Activated CD8-positive, alpha-beta memory T cell treated with anti-CD3 and anti-CD28 coated beads for 36 hours (primary cell): ENCODE results near the gene GRAMD1B. TPM values are rescaled to one million over a fixed set of nuclear protein-coding genes. Genes with fewer than 3 reads are reported as not detected.

Source experiments
- CTCF ChIA-PET: fragments of 350-600 bp; sonication (Branson Sonifier 250); formaldehyde crosslinking; loops from one replicate; lab custom pipeline; 2021; ENCODE audit warnings: antibody characterized with exemption; lab: Charles Lee
- POLR2A ChIA-PET: fragments of 350-600 bp; sonication (Branson Sonifier 250); formaldehyde crosslinking; loops from one replicate; lab custom pipeline; 2021; ENCODE audit warnings: antibody characterized with exemption; lab: Charles Lee
- total RNA-seq, 2 experiments: library from RNA; stranded (reverse); gene quantifications; one replicate each; pipeline ENCODE4 v1.2.3, GENCODE V29; 2021

GRAMD1B gene
- total RNA-seq, 2 experiments from 2014 or later = 39.4 to 42.0 TPM

DNA sequence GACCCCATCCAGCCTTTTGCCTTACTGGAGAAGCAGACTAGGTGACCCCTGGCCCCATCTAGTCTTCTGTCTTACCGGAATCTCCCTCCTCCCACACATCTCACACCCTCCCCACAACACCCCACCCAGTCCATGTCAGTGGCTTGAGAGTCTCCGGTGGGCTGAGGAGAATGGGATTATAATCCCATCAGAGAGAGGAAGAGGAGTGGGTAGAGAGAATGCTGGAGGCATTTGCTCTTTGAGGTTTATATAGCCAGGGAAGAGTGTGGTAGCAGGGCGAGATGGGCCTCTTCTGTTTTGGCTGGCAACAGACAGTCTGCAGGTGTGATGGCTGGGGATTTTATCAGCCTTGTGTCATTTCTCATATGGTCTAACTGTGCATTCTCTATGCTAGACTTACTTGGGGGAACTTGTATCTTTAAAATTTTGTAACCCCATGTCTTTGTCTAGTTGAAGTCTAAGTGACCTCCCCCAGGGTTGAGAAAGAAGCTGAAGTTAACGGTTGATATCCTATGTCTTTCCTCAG is 50.3 kb downstream of the GRAMD1B start:
- CTCF ChIA-PET = interaction anchor here (0.6 to 7.9 kb wide), 5 partner anchors 46 to 396 kb away, joined by 3 to 82 read pairs (median 7); no protein-coding TSS in a partner anchor
- POLR2A ChIA-PET = no interaction called here

DNA sequence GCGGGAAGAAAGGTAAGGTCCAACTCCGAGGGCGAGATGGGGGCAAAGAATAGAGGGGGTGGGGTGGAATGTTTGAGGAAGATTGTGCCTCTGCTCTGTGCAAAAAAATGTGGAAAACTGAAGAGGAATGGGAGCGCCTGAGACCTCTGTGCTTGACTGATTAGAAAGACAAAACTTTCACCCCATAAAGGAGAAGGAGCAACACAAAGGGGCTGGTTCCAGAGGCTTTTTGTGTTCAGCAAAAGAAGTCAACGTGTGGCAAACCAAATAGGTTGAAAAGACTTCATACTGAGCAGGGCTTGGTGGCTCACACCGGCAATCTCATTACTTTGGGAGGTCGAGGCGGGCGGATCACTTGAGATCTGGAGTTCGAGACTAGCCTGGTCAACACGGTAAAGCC is 50.8 kb downstream of the GRAMD1B start:
- POLR2A ChIA-PET = no interaction called here

GRCh38 chr11:123481640-123482039 is 51.6 kb downstream of the GRAMD1B start:
- POLR2A ChIA-PET = no interaction called here
- CTCF ChIA-PET = interaction anchor here (7.9 kb wide), 1 partner anchor 74 kb away, joined by 82 read pairs; no protein-coding TSS in a partner anchor

More for the DNA sequence above, 50.8 kb downstream of the GRAMD1B start:
- CTCF ChIA-PET = interaction anchor here (0.6 to 7.9 kb wide), 2 partner anchors 73 to 396 kb away, joined by 3 to 82 read pairs; no protein-coding TSS in a partner anchor

DNA sequence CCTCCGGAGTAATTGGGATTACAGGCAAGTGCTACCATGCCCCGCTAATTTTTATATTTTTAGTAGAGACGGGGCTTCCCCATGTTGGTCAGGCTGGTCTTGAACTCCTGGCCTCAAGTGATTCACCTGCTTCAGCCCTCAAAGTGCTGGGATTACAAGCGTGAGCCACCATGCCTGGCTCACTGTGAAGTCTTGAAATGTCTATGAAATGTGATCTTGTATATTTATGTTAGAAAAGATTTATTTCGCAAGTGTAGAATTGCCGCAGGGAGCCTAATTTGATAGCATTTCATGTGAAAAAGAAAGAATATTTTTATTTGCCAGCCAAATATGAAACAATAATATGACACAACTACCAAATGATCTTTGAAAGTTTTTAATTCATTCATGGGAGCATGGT is 52.1 kb downstream of the GRAMD1B start:
- ChIA-PET POLR2A (no interaction called here), CTCF (interaction anchor here (0.6 to 7.9 kb wide), 2 partner anchors 28 to 75 kb away, joined by 4 to 82 read pairs; no protein-coding TSS in a partner anchor)

DNA sequence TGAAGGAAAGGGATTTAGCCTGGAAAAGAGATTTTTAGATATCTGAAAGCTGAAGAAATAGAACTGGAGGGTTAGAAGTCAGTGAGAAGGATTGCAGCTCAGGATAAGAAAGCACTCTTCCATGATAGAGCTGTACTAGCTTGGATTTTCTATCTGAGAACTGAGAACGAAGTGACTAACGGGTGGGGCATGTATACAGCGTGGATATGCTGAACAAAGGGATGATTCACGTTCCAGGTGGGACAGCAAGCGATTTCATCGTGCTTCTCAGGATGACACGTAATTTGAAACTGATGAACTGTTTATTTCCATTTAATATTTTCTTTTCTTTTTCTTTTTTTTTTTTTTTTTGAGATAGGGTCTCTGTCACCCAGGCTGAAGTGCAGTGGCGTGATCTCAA is 53.0 kb downstream of the GRAMD1B start:
- POLR2A ChIA-PET = interaction anchor here (0.6 kb wide), 1 partner anchor 22 kb away, joined by 3 read pairs; no protein-coding TSS in a partner anchor
- CTCF ChIA-PET = interaction anchor here (0.6 to 1.1 kb wide), 2 partner anchors 29 to 77 kb away, joined by 4 read pairs; no protein-coding TSS in a partner anchor

DNA sequence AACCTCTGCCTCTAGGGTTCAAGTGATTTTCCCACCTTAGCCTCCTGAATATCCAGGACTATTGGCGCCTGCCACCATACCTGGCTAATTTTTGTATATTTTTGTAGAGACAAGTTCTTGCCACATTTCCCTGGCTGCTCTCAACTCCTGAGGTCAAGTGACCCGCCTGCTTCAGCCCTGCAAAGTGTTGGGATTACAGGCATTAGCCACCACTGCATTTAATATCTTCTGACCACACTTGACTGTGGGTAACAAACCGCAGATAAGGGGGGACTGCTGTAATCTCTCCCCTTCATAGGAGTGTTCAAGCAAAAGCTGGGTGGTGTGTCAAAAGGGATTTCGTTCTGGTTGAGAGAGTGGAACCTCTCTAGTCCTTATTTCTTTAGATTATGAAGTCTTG is 53.4 kb downstream of the GRAMD1B start:
- POLR2A ChIA-PET = no interaction called here
- CTCF ChIA-PET = interaction anchor here (1.1 kb wide), 1 partner anchor 77 kb away, joined by 4 read pairs; no protein-coding TSS in a partner anchor

DNA sequence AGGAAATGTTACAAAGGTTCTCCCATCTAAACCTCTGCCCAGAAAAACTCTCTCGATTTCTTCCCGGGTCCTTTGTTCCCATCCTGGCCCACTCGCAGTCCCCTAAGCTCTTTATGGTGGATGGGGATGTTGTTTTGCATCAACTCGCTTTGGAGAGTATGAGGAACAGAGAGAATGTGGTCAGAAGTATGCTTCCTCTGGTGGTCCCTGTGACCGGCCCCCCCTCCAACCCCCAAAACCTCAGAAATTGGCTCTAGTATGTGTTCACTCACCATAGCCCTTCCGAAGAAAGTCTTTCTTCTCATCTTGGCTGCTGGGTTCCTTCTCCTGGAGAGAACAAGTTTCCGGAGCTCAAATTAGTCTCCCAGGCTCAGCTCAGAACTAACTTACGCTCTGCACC is 54.4 kb downstream of the GRAMD1B start:
- ChIA-PET POLR2A (no interaction called here), CTCF (interaction anchor here (1.0 kb wide), 1 partner anchor 13 kb away, joined by 3 read pairs; no protein-coding TSS in a partner anchor)

DNA sequence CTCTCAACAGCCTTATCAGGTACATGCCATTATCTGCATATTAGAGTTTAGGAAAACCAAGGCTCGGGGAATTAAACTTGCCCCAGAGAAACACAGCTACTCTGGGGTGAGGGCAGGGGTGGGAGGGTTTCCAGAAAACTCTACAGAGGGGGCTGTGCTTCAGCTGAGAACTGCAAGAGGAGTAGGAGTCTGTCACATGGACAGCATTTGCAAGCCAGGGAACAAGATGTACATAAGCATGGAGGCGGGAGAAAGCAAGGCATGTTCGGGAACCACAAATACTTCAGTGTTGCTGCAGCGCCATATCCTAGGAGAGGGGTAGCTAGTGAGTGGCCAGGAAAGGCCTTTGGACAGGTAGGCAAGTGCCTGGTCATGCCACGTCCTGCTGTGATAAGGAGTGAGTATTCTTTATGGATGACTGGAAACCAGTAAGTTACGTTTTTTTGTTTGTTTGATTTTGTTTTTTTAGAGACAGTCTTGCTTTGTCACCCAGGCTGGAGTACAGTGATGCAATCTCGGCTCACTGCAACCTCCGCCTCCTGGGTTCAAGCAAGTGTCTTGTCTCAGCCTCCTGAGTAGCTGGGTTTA is 57.2 kb downstream of the GRAMD1B start:
- ChIA-PET CTCF (interaction anchor here (1.2 to 1.4 kb wide), 2 partner anchors 9 to 31 kb away, joined by 3 read pairs; no protein-coding TSS in a partner anchor), POLR2A (no interaction called here)

- POLR2A ChIA-PET = no interaction called here
- CTCF ChIA-PET = no interaction called here
These were observed 60.5 kb downstream of the GRAMD1B start for GRCh38 chr11:123490527-123490926.

- ChIA-PET CTCF (no interaction called here), POLR2A (no interaction called here)
These were observed 61.2 kb downstream of the GRAMD1B start for GRCh38 chr11:123491241-123491640.

GRCh38 chr11:123493349-123494063 is 63.4 kb downstream of the GRAMD1B start:
- ChIA-PET CTCF (no interaction called here), POLR2A (no interaction called here)

DNA sequence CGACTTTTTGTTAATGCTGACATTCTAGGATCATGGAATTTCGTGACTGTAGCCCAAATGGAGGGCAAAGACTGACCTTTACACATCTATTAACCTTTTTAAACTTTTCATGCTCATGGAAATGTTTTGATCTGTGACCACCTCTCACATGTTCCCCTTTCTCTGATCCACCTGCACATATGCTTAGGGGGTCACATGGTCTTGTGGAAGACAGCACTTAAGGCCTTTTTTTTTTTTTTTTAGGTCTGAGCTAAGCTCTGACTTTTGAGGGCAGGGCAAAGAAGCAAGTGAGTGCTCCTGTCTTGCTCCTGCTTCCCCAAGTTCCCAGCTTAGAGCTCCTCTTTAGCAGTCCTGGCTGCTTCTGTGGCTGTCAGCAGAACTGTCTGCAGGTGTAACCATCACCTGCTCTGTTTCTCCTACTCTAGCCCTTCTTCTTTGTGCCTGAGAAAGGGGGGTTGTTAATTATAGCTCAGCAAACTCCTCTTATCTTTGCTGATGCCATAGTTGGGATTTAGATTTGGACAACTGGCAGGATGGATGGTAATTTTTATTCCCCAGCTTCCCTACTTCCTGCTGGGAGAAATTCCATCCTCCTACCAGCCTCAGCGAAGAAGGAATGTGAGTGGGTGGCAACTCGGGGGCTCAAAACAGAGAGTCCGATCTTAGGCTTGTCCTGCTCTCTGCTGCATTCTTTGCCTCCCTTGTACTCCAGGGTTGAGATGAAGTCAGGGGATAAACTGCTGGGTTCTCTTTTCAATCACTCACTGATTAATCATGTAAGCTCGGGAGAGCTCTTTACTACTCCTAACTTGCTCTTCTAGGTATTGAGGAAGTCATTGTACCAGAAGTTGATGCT is 64.4 kb downstream of the GRAMD1B start:
- ChIA-PET CTCF (no interaction called here), POLR2A (no interaction called here)

DNA sequence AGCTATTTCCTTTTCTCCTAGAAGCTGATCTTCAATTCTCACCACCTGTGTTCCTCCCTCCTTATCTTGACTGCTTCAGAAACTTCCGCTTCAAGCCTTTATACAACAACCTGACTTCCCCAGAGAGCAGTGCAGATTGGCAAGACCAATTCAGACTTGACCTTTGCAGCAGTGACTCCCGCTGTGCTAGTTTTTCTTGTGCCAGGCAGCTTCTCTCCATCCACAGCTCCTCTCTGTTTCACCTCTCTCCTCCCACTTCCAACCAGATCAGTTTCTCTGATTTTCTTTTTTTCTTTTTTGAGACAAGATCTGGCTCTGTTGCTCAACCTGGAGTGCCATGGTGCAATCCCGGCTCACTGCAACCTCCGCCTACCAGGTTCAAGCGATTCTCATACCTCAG is 74.3 kb downstream of the GRAMD1B start:
- POLR2A ChIA-PET = no interaction called here

DNA sequence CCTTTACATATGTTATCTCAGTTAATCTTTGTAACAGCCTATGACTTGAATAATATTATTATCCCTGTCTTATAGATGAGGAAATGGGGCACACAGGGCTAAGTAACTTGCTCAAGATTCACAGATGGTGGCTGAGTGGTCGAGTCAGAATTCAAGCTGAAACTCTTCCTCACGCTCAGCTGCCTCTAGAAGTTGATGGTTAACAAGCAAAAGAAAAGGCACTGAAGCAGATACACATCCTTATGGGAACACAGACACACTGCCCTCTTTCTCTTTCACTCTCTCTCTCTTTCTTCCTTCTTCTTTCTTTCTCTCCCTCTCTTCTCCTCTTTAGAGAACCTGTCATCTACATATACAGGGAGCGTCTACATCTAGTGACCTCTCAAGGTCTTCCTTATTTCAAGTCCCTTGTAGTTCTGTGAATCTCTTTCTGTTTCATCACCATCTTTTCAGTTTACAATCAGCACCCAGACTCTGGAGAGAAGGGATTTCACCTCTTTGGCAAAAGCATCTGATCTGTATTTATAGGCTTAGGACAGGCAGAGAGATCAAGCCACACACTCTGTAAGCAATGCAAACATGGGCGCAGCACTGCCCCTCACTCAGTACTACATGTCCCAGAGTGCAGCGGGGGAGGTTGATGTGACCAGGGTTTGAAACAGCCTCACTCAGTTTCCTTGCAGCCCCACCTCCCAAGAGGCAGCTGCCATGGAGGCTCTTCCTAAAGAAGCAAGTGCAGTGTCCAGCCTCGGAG is 75.7 kb downstream of the GRAMD1B start:
- ChIA-PET CTCF (no interaction called here), POLR2A (no interaction called here)

More for the DNA sequence above, 74.3 kb downstream of the GRAMD1B start:
- CTCF ChIA-PET = no interaction called here

- POLR2A ChIA-PET = no interaction called here
These were observed 77.0 kb downstream of the GRAMD1B start for GRCh38 chr11:123507043-123507442.

GRCh38 chr11:123509737-123510578 is 79.9 kb downstream of the GRAMD1B start:
- CTCF ChIA-PET = interaction anchor here (1.5 kb wide), 1 partner anchor 11 kb away, joined by 4 read pairs; no protein-coding TSS in a partner anchor
- POLR2A ChIA-PET = no interaction called here

More at GRCh38 chr11:123507043-123507442, 77.0 kb downstream of the GRAMD1B start:
- CTCF ChIA-PET = no interaction called here

DNA sequence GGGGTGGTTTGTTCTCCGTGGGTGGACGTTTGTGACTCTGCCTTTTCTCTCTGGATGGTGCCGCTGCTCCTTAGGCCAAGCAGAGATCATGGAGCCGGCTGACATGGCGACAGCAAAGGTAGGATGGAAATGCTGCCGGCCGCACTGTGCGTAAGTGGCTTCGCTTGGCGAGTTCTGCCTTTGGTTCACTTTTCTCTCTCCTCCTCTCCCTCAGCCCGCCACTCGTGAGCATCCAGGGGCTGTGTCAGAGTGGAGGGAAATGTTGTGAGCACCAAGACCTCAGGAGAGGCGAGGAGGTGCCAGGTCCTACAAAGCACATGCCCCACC is 80.5 kb downstream of the GRAMD1B start:
- POLR2A ChIA-PET = no interaction called here
- CTCF ChIA-PET = interaction anchor here (1.5 kb wide), 1 partner anchor 10 kb away, joined by 4 read pairs; no protein-coding TSS in a partner anchor
